ENCODE data around the gene LRRC9. TPM values are rescaled to one million over a fixed set of nuclear protein-coding genes. Genes with fewer than 3 reads are reported as not detected.
A peak's percentile ranks its signal among the peaks of the same experiment; 100 is the strongest.

Gene LRRC9
- total RNA-seq, 2 experiments from 2014 or later: not detected

DNA sequence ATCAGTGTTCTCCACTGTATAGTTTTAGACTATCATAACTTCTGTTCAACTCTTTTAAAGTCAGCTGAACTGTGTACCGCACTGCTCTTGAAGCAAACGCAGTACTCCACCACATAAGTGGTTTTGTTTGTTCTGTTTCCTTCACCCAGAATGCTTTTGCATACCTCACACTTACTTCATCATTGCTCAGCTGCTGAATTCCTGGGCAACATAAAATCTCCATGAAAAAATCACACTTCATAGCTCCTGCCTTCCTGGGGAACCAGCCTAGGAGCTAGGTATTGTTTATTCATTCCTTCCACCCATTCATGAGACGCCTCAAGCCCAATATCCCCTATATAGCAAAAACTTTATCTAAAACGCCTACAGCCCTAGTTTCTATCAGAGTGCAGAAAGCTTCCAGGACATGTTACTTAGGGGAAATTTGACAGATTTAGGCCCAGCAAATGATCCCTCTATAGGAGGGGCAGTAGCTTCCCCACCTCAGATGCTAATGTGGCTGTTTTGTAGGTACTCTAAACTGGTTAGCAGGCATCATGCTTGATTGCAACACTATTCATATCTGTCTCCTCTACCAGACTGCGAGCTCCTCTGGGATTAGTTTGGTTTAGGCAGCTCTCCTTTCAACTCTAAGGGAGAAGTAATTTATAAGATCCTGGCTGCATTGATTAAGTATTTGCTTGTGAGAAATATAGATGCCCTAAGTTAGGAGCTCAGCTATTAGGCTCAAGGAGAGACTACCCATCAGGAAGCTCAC is 44.5 kb downstream of the LRRC9 start:
- Mint-ChIP-seq H3K4me1 (ENCODE audit: low read depth) (peaks cover 26% of the 10 kb centered on the region), H3K36me3 (ENCODE audit: low read depth) (peaks cover 5% of the 10 kb centered on the region), H3K27me3 (peaks cover 4% of the 10 kb centered on the region), H3K9me3 (peaks cover 2% of the 10 kb centered on the region), H3K4me3 (peak overlapping the region; percentile 75), H3K27ac (peak overlapping the region; percentile 96)
- POLR2A ChIA-PET: interaction anchor here (0.9 to 1.8 kb wide), 5 partner anchors 66 to 317 kb away, joined by 3 to 6 read pairs (median 3); partner anchors contain the start of genes DHRS7 and PPM1A
- CTCF ChIA-PET: interaction anchor here (0.7 to 8.4 kb wide), 36 partner anchors 10 to 301 kb away, joined by 3 to 124 read pairs (median 4); partner anchors contain the start of genes DHRS7, PCNX4, PPM1A and RTN1
- DNase-seq (no peak), ATAC-seq (peak; percentile 19)
- intact Hi-C loops (cut with micrococcal nuclease): loop anchor here (2.0 to 5.0 kb wide), 2 partner anchors 128 to 220 kb away; partner anchors contain the start of gene PCNX4
- TF ChIP-seq, protein P1, sequence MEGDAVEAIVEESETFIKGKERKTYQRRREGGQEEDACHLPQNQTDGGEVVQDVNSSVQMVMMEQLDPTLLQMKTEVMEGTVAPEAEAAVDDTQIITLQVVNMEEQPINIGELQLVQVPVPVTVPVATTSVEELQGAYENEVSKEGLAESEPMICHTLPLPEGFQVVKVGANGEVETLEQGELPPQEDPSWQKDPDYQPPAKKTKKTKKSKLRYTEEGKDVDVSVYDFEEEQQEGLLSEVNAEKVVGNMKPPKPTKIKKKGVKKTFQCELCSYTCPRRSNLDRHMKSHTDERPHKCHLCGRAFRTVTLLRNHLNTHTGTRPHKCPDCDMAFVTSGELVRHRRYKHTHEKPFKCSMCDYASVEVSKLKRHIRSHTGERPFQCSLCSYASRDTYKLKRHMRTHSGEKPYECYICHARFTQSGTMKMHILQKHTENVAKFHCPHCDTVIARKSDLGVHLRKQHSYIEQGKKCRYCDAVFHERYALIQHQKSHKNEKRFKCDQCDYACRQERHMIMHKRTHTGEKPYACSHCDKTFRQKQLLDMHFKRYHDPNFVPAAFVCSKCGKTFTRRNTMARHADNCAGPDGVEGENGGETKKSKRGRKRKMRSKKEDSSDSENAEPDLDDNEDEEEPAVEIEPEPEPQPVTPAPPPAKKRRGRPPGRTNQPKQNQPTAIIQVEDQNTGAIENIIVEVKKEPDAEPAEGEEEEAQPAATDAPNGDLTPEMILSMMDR (IDR thresholded peaks at IDR 0.05): no peak

GRCh38 chr14:59969319-59969718 is 49.4 kb downstream of the LRRC9 start:
- POLR2A ChIA-PET: interaction anchor here (0.7 kb wide), 1 partner anchor 265 kb away, joined by 3 read pairs; no protein-coding TSS in a partner anchor
- Mint-ChIP-seq H3K36me3 (ENCODE audit: low read depth) (no peaks in the 10 kb centered on the region), H3K27me3 (peaks cover 6% of the 10 kb centered on the region), H3K4me1 (ENCODE audit: low read depth) (peaks cover 10% of the 10 kb centered on the region), H3K4me3 (no peak overlapping the region), H3K9me3 (no peaks in the 10 kb centered on the region), H3K27ac (no peak overlapping the region)
- intact Hi-C loops (cut with micrococcal nuclease): loop anchor here (5.0 kb wide), 1 partner anchor 123 kb away; the partner anchor contains the start of gene PCNX4
- CTCF ChIA-PET: no interaction called here
- no peak for ATAC-seq
- TF ChIP-seq, protein P1 (IDR thresholded peaks at IDR 0.05): no peak
- no peak for DNase-seq

DNA sequence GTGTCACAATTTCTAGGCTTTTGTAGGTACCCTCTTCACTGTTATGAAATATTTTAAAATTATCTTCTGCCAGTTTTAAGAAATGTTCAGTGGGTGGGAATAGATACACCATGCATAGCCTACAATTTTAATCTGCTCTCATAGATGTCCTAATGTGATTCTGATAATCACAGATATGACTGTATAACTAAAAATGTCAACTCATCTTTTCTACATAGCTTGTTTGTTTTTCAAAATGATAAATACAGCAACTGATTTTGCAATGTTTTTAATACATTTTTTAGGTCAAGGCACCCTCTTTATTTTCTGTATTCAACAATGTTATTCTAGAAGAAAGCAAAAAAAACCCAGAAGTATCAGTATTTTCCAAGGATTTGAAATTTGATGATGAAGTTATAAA is 61.6 kb downstream of the LRRC9 start:
- ATAC-seq (no peak), DNase-seq (no peak)
- Mint-ChIP-seq H3K4me1 (ENCODE audit: low read depth) (no peaks in the 10 kb centered on the region), H3K9me3 (no peaks in the 10 kb centered on the region), H3K27me3 (no peaks in the 10 kb centered on the region), H3K4me3 (no peak overlapping the region), H3K27ac (no peak overlapping the region), H3K36me3 (ENCODE audit: low read depth) (no peaks in the 10 kb centered on the region)
- CTCF ChIA-PET: interaction anchor here (4.2 kb wide), 1 partner anchor 17 kb away, joined by 37 read pairs; no protein-coding TSS in a partner anchor
- TF ChIP-seq, protein P1 (IDR thresholded peaks at IDR 0.05): no peak
- intact Hi-C loops (cut with micrococcal nuclease): no loop called here
- POLR2A ChIA-PET: no interaction called here

GRCh38 chr14:59983048-59983447 is 63.1 kb downstream of the LRRC9 start:
- TF ChIP-seq, protein P1 (IDR thresholded peaks at IDR 0.05): no peak
- Mint-ChIP-seq H3K4me3 (no peak overlapping the region), H3K27me3 (no peaks in the 10 kb centered on the region), H3K36me3 (ENCODE audit: low read depth) (no peaks in the 10 kb centered on the region), H3K9me3 (no peaks in the 10 kb centered on the region), H3K4me1 (ENCODE audit: low read depth) (no peaks in the 10 kb centered on the region), H3K27ac (no peak overlapping the region)
- DNase-seq: no peak
- ChIA-PET CTCF (interaction anchor here (1.6 to 4.2 kb wide), 2 partner anchors 16 to 18 kb away, joined by 4 to 37 read pairs; no protein-coding TSS in a partner anchor), POLR2A (interaction anchor here (0.6 kb wide), 1 partner anchor 181 kb away, joined by 4 read pairs; no protein-coding TSS in a partner anchor)
- intact Hi-C loops (cut with micrococcal nuclease): no loop called here
- ATAC-seq: no peak

DNA sequence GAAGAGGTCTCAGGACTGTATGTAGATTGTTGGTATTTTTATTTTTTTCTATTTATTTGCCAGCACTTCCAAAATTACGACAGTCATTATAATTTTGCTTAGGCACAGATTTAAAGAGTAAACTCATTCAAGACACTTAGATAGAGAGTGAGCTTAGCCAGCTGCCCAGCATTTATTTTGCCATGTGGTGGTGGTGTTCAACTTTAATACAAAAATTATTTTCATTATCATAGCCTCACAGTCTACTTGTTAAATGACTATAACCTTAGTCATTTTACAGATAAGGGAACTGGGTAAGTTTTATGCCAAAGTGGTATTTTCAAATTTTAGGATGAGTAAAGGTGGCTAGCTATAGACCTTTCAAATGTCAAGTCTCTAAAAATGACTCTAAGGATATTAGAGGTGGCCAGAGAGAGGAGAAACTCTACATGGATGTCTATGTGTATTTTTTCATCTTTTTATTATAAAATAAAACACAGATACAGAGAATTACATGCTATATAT is 66.7 kb downstream of the LRRC9 start:
- intact Hi-C loops (cut with micrococcal nuclease): no loop called here
- TF ChIP-seq, protein P1 (IDR thresholded peaks at IDR 0.05): no peak
- Mint-ChIP-seq H3K9me3 (no peaks in the 10 kb centered on the region), H3K36me3 (ENCODE audit: low read depth) (no peaks in the 10 kb centered on the region), H3K27me3 (peaks cover 3% of the 10 kb centered on the region), H3K4me1 (ENCODE audit: low read depth) (no peaks in the 10 kb centered on the region), H3K4me3 (no peak overlapping the region), H3K27ac (no peak overlapping the region)
- DNase-seq (no peak), ATAC-seq (no peak)
- CTCF ChIA-PET: no interaction called here
- POLR2A ChIA-PET: no interaction called here

Measured in activated CD8-positive, alpha-beta T cell treated with anti-CD3 and anti-CD28 coated beads for 36 hours (primary cell).